IMR-90 (cell line): ENCODE data around the gene APCDD1. TPM values are rescaled to one million over a fixed set of nuclear protein-coding genes. Genes with fewer than 3 reads are reported as not detected.

ENCODE experiments used
- ATAC-seq: fragments of 200-7000 bp; cut with Tn5 transposase; 2 replicates; pipeline ENCODE4 v1.9.1; 2020; ENCODE audit warnings: low read depth, mild to moderate bottlenecking, moderate library complexity
- BruUV-seq: library from RNA; stranded (reverse); fragments of 400-500 nt; replicated peaks from 2 replicates; lab custom pipeline; 2021; lab: Mats Ljungman, UMichigan
- CTCF ChIA-PET: fragments of 300-600 bp; formaldehyde crosslinking; extraction: SDS; loops from one replicate; lab custom pipeline; 2021; ENCODE audit warnings: antibody characterized with exemption; lab: Yijun Ruan, JAX
- POLR2A ChIA-PET: fragments of 300-600 bp; sonication (Branson Sonifier 250); formaldehyde crosslinking; loops from one replicate; lab custom pipeline; 2022; ENCODE audit warnings: antibody characterized with exemption; ENCODE audit not compliant: unreplicated experiment; lab: Charles Lee
- DNase-seq: peaks from one replicate; pipeline ENCODE4 v3.0.0; 2013
- H2AFZ ChIP-seq: replicated peaks from 2 replicates; pipeline ENCODE3; 2013; ENCODE audit warnings: low read length, mild to moderate bottlenecking; ENCODE audit not compliant: poor library complexity
- H2AK5ac ChIP-seq: 2 replicates; pipeline ENCODE4 v1.6.1; 2013; ENCODE audit warnings: low read depth, low read length, inconsistent platforms
- H2AK9ac ChIP-seq: replicated peaks from 2 replicates; pipeline ENCODE3; 2013; ENCODE audit warnings: mild to moderate bottlenecking, low read depth, low read length, moderate library complexity; ENCODE audit not compliant: poor library complexity
- H2BK120ac ChIP-seq: 2 replicates; pipeline ENCODE4 v1.6.1; 2013; ENCODE audit warnings: low read depth, low read length, inconsistent platforms
- H2BK15ac ChIP-seq: 3 replicates; pipeline ENCODE4 v1.6.1; 2013; ENCODE audit warnings: low read depth, low read length, inconsistent platforms
- H2BK20ac ChIP-seq: 2 replicates; pipeline ENCODE4 v1.6.1; 2013; ENCODE audit warnings: low read depth, mild to moderate bottlenecking, inconsistent platforms, low read length, moderate library complexity
- H2BK5ac ChIP-seq: 2 replicates; pipeline ENCODE4 v1.6.1; 2013; ENCODE audit warnings: mild to moderate bottlenecking, low read depth, low read length, inconsistent platforms; ENCODE audit not compliant: poor library complexity, severe bottlenecking
- H3K14ac ChIP-seq: replicated peaks from 2 replicates; pipeline ENCODE4 v1.6.1; 2013; ENCODE audit warnings: low read depth, low read length, inconsistent platforms
- H3K18ac ChIP-seq: 2 replicates; pipeline ENCODE4 v1.6.1; 2013; ENCODE audit warnings: low read depth, low read length, control low read depth
- H3K23ac ChIP-seq: 2 replicates; pipeline ENCODE4 v1.6.1; 2013; ENCODE audit warnings: low read depth, low read length, inconsistent platforms
- H3K27ac ChIP-seq: 2 replicates; pipeline ENCODE4 v1.5.1; 2013; ENCODE audit warnings: mild to moderate bottlenecking, control low read depth, low read length; ENCODE audit not compliant: insufficient read depth
- H3K27me3 ChIP-seq: 2 replicates; pipeline ENCODE4 v1.6.1; 2013; ENCODE audit warnings: low read length; ENCODE audit not compliant: control insufficient read depth, insufficient read depth
- H3K36me3 ChIP-seq: 2 replicates; pipeline ENCODE4 v1.6.1; 2013; ENCODE audit warnings: low read length, mixed read lengths; ENCODE audit not compliant: control insufficient read depth, insufficient read depth
- H3K4ac ChIP-seq: 2 replicates; pipeline ENCODE4 v1.6.1; 2013; ENCODE audit warnings: low read depth, low read length, inconsistent platforms
- H3K4me1 ChIP-seq: 2 replicates; pipeline ENCODE4 v1.6.1; 2013; ENCODE audit warnings: low read length, mixed read lengths; ENCODE audit not compliant: control insufficient read depth, insufficient read depth
- H3K4me2 ChIP-seq: 2 replicates; pipeline ENCODE4 v1.6.1; 2013; ENCODE audit warnings: low read depth, mild to moderate bottlenecking, control low read depth, low read length, moderate library complexity
- H3K4me3 ChIP-seq: 2 replicates; pipeline ENCODE4 v1.5.1; 2013; ENCODE audit warnings: low read depth, mild to moderate bottlenecking, control low read depth, low read length, moderate library complexity; ENCODE audit not compliant: insufficient read depth
- H3K56ac ChIP-seq: 2 replicates; pipeline ENCODE4 v1.6.1; 2013; ENCODE audit warnings: low read length, inconsistent platforms; ENCODE audit not compliant: insufficient read depth; ENCODE audit errors: extremely low read depth
- H3K79me1 ChIP-seq, 2 experiments: 2 replicates each; pipeline ENCODE4 v1.6.1; 2013; ENCODE audit warnings: low read length in 2 of 2, inconsistent platforms in 1 of 2, low read depth in 1 of 2
- H3K9ac ChIP-seq: 2 replicates; pipeline ENCODE4 v1.6.1; 2013; ENCODE audit warnings: low read depth, low read length, control low read depth
- H3K9me1 ChIP-seq: 2 replicates; pipeline ENCODE4 v1.6.1; 2013; ENCODE audit warnings: low read length, inconsistent platforms; ENCODE audit not compliant: insufficient read depth
- H3K9me3 ChIP-seq: 2 replicates; pipeline ENCODE4 v1.6.1; 2013; ENCODE audit warnings: low read length; ENCODE audit not compliant: control insufficient read depth, insufficient read depth
- H4K20me1 ChIP-seq: 2 replicates; pipeline ENCODE4 v1.6.1; 2013; ENCODE audit warnings: low read length, inconsistent platforms; ENCODE audit not compliant: insufficient read depth
- H4K5ac ChIP-seq: 2 replicates; pipeline ENCODE4 v1.6.1; 2013; ENCODE audit warnings: mild to moderate bottlenecking, low read depth, low read length, control low read depth
- H4K8ac ChIP-seq, 2 experiments: 2 replicates each; pipeline ENCODE4 v1.6.1; 2013; ENCODE audit warnings: low read depth in 2 of 2, low read length in 2 of 2, control low read depth in 1 of 2, inconsistent platforms in 1 of 2
- H4K91ac ChIP-seq: 2 replicates; pipeline ENCODE4 v1.6.1; 2013; ENCODE audit warnings: low read depth, low read length, inconsistent platforms; ENCODE audit not compliant: insufficient read depth
- BHLHE40 ChIP-seq: fragments of 150-350 bp; IDR thresholded peaks from 2 replicates; pipeline ENCODE4 v1.6.1; 2016; ENCODE audit warnings: mild to moderate bottlenecking, low read depth, low read length
- CTCF ChIP-seq: conservative IDR thresholded peaks from 2 replicates; pipeline ENCODE4 v1.5.1; 2012; ENCODE audit warnings: mild to moderate bottlenecking, low read depth, low read length, improper control_type of control experiment
- FOS ChIP-seq: fragments of 150-350 bp; IDR thresholded peaks from 2 replicates; pipeline ENCODE4 v1.6.1; 2016; ENCODE audit warnings: low read depth, low read length
- MAZ ChIP-seq: IDR thresholded peaks from 2 replicates; pipeline ENCODE4 v1.6.1; 2012; ENCODE audit warnings: low read depth, mild to moderate bottlenecking, low read length, improper control_type of control experiment, moderate library complexity, borderline replicate concordance
- MXI1 ChIP-seq: IDR thresholded peaks from 2 replicates; pipeline ENCODE4 v1.6.1; 2012; ENCODE audit warnings: low read depth, mild to moderate bottlenecking, low read length, moderate library complexity, borderline replicate concordance
- NFE2L2 ChIP-seq: fragments of 150-350 bp; IDR thresholded peaks from 2 replicates; pipeline ENCODE4 v1.6.1; 2016; ENCODE audit warnings: low read depth, mild to moderate bottlenecking, low read length
- RAD21 ChIP-seq: IDR thresholded peaks from 2 replicates; pipeline ENCODE4 v1.6.1; 2012; ENCODE audit warnings: low read length, improper control_type of control experiment
- RCOR1 ChIP-seq: IDR thresholded peaks from 2 replicates; pipeline ENCODE4 v1.6.1; 2012; ENCODE audit warnings: mild to moderate bottlenecking, low read length, improper control_type of control experiment; ENCODE audit not compliant: insufficient replicate concordance
- RFX5 ChIP-seq: IDR thresholded peaks from 2 replicates; pipeline ENCODE4 v1.8.0; 2012; ENCODE audit warnings: low read depth, mild to moderate bottlenecking, low read length, moderate library complexity
- USF2 ChIP-seq: fragments of 150-350 bp; IDR thresholded peaks from 2 replicates; pipeline ENCODE4 v1.6.1; 2017; ENCODE audit warnings: mild to moderate bottlenecking, antibody characterized with exemption, low read length, low read depth
- WGBS, 2 experiments: methylation state at CpG; one replicate each; pipeline versions ENCODE4 v1.1.5 to v1.1.7; 2013; ENCODE audit warnings: missing lambda C conversion rate in 2 of 2; ENCODE audit not compliant: insufficient read length in 1 of 2; ENCODE audit errors: extremely low coverage in 2 of 2; 5-methylcytosine and 5-hydroxymethylcytosine counted together
- dilution Hi-C: fragments of 300-500 bp; cut with HindIII; formaldehyde crosslinking; loops from one replicate; pipeline ENCODE4 v1.14.3; 2018; ENCODE audit warnings: low sequenced_read_pairs; ENCODE audit not compliant: unreplicated experiment
- in situ Hi-C: fragments of 300-500 bp; cut with MboI; formaldehyde crosslinking; loops from 3 replicates; pipeline ENCODE4 v1.14.3; 2019; ENCODE audit warnings: low sequenced_read_pairs, inconsistent platforms, mixed read lengths
- intact Hi-C: fragments of 100-400 bp; cut with micrococcal nuclease; formaldehyde crosslinking; loops from 2 replicates; pipeline ENCODE4 v1.10.0; 2022
- polyA plus RNA-seq, 3 experiments: library from polyadenylated mRNA; depleted of rRNA; stranded (reverse); fragments of >200 nt; gene quantifications; 2 replicates each; pipeline ENCODE4 v1.2.3, GENCODE V29; 2012; ENCODE audit warnings: low replicate concordance in 1 of 3
- total RNA-seq: library from RNA; depleted of rRNA; stranded (reverse); fragments of >200 nt; gene quantifications from 2 replicates; pipeline ENCODE4 v1.2.3, GENCODE V29; 2012

The APCDD1 gene
- total and polyA plus RNA-seq, 2 of the 4 experiments (the other 2 are of a cell fraction), result 1.1 to 2.2 TPM

- Histone ChIP-seq H2AFZ (no peak overlapping the region), H3K79me1 (no peaks in the 10 kb centered on the region), H2BK15ac (no peak overlapping the region), H3K36me3 (no peaks in the 10 kb centered on the region; the same call in 1 of the 2 replicates), H3K56ac (no peak overlapping the region), H4K8ac (no peak overlapping the region), H2BK20ac (no peak overlapping the region), H2BK5ac (no peak overlapping the region), H2AK5ac (no peak overlapping the region), H3K4me2 (no peak overlapping the region), H3K14ac (no peak overlapping the region), H4K20me1 (no peaks in the 10 kb centered on the region), H3K4ac (no peak overlapping the region), H3K27ac (no peak overlapping the region), H3K4me1 (no peaks in the 10 kb centered on the region), H3K27me3 (peaks cover 6% of the 10 kb centered on the region), H3K9me1 (no peaks in the 10 kb centered on the region), H4K5ac (no peak overlapping the region), H3K4me3 (no peak overlapping the region), H4K91ac (no peak overlapping the region), H3K9me3 (no peaks in the 10 kb centered on the region), H3K23ac (no peak overlapping the region), H2BK120ac (no peak overlapping the region), H3K9ac (no peak overlapping the region), H2AK9ac (no peak overlapping the region), H3K18ac (no peak overlapping the region)
- TF ChIP-seq NFE2L2 (no peak), RFX5 (no peak), MAZ (no peak), FOS (no peak), USF2 (no peak), RCOR1 (no peak), BHLHE40 (no peak), RAD21 (no peak), CTCF (no peak), MXI1 (no peak)
- no peak for ATAC-seq
- POLR2A ChIA-PET, result no interaction called here
- CTCF ChIA-PET, result no interaction called here
- no CpG with 5 or more reads among the region's 4 CpGs for WGBS, 2 experiments
- no TSS peak for BruUV-seq
- DNase-seq, result peak; percentile 23
- in situ Hi-C loops, result no loop called here
- dilution Hi-C loops, result no loop called here
- intact Hi-C loops, result no loop called here
Observed at GRCh38 chr18:10488017-10488416, 33.6 kb downstream of the APCDD1 start.
